GM19193 (cell line): ENCODE data around the gene CPNE8.
A peak's percentile ranks its signal among the peaks of the same experiment; 100 is the strongest.

Source experiments
- POLR2A ChIP-seq: IDR thresholded peaks from 4 replicates; pipeline ENCODE4 v1.6.1; 2011; ENCODE audit not compliant: insufficient read depth, insufficient read length; ENCODE audit errors: extremely low read depth

CPNE8 gene

DNA sequence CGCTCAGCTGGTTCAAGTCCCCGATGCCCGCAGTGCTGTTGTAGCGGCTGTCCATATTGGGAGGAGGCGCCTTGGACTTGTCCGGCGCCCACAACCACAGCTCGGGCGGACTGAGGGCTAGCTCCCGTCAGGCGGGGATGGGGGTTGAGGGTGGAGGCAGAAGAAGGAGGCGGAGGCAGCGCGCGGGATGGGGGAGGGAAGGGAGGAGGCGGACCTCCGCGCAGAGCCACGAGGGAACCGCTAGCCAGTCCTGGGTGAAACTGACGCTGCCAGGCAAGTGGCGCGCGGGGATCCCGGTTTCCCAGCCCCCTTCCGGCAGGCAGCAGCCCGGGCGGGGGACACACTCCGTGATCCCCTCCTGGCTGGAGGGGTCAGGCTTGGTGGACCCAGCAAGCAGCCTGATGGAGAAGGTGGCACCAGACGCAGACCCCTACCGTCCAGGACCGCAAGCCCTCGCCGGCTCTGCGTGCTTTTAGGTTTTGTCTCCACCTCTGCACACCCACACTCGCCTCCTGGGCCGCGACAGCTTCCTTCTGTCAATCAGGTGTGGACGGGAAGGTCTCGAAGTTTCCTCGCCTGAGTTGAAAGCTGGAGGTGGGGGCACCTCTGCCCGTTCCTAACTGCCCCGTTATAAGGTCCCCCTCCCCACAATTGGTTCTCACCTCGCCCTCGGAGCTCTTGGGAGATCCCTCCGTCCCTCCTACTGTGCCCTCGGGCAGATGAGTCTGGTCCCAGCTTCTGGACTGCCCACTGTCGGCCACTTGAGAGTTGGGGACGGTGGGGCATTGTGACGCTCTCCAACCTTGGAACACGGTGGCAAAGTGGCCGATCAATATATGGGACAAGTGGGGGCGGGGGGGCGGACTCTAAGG, at the start of gene CPNE8:
Gene CPNE8 (minus strand): TSS at position 112 of the 872 bp plus-strand sequence. CDS start 57 bp downstream, at position 55.
- TF ChIP-seq POLR2A, result peak; percentile 76

GRCh38 chr12:38954238-38954873, 49.0 kb upstream of the CPNE8 start:
- no peak for TF ChIP-seq POLR2A

DNA sequence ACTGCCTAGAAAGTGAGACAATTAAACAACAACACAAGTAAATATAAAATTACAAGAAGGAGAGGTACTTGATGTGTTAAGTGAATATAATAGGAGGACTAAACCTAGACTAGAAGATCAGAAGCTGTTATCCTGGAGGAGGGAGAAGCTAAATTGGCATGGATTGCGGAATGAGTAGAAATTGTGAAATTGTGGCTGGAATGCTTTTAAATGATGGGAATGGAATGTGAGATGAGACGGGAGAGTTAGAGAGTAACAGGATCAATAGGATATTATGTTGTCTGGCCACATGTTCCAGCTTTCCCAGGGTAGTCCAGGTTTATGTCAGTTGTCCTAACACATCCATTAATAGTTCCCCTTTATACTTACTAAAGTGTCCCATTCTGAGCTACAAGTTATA, 44.0 kb upstream of the CPNE8 start:
- no peak for TF ChIP-seq POLR2A

GRCh38 chr12:38934686-38935085, 29.3 kb upstream of the CPNE8 start:
- TF ChIP-seq POLR2A, result no peak

DNA sequence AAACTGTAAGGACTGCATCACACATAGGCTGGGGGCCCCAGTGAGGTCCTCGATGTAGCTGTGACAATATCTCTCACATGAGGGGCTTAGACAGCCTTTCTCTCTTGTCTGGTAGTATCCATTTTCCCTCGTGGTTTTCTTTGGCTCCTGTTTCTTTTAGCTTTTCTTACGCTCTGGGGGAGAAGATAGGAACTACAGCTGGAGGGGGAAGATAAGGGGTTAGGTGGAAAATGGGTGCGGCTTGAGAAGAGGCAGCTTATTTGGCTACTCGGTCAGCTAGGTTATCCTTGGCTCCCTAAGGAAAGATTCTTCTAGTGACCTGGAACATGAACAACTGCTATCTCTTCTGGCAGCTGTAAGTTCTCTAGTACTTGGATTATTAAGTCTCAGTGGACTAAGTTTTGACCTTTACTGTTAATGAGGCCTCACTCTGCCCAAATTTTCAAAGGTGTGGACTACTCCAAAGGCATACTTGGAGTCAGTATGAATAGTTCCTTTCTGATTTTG, 28.7 kb upstream of the CPNE8 start:
- no peak for TF ChIP-seq POLR2A

DNA sequence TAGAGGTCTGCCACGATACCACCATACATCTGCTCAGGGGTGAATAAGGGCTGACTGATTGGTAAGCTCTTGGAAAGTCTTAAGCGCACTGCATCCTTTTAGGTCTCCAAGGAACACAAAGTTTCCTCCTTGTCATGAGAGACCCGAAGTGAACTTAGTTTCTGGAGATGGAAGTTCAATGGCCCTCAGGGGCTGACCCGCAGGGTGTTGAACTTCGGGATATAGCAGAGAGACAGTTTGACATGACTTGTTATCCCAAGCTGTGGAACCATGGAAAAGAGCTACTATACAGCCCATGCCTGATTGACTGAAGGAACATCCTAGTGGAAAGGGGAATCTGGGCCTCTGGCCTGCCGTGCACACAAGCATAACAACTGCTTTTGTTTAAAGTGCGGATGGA, 26.9 kb upstream of the CPNE8 start:
- TF ChIP-seq POLR2A, result no peak

- no peak for TF ChIP-seq POLR2A
Measured at GRCh38 chr12:38931461-38931860, 26.1 kb upstream of the CPNE8 start.

- TF ChIP-seq POLR2A, result no peak
Measured at GRCh38 chr12:38930990-38931389, 25.6 kb upstream of the CPNE8 start.

GRCh38 chr12:38926501-38926900, 21.1 kb upstream of the CPNE8 start:
- TF ChIP-seq POLR2A, result no peak

GRCh38 chr12:38921025-38921677, 15.8 kb upstream of the CPNE8 start:
- no peak for TF ChIP-seq POLR2A

DNA sequence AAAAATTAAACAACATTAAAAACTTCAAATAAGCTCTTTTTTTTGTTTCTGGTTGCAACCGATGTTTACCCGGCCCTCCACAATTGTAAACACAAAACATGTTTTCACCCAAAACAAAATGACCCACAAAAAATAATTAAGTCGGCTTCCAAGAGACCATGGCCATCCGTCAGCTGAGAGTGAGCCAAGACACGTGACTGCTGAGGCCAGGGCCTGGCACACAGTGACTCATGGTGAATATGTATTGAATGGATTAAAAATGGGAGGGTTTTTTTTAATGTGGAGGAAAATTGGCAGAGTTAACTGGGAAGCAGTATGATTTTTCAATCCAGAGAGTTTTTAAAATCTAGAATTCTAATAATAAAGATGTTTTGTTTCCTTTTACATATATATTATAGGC, 13.8 kb upstream of the CPNE8 start:
- no peak for TF ChIP-seq POLR2A

DNA sequence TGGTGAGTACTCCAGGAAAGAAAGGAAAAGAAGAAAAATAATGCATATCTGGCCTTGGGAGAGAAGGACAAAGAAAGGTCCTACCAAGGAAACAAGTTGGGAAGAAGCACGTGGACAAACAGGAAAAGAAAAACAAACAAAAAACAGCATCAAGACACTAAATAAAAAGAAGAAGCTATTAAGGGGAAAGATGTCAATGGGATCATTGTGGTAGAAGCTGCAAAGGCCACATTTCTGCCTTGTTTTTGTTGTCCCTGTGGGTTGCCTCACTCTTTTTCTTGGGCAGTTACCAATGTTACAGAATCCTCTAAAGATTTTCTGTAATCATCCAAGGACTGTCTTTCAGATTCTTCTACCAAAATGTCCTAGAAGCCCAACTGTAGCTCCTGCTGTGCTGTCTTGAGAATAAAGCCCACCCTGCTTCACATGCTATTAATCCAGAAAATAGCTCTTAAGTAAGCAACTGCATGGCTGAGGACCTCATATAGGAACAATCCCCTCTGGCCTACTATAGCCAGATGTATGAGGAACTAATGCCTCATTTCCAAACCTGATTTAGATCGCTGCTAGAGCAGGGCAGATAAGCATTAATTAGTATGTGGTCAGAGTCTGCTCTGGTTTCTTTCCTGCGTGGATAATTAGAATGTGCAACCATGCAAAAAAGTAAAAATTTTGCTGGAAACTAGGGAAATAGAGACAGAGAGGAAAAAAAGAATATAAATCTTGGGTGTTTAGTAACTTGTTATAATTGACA, 10.2 kb upstream of the CPNE8 start:
- TF ChIP-seq POLR2A, result no peak

DNA sequence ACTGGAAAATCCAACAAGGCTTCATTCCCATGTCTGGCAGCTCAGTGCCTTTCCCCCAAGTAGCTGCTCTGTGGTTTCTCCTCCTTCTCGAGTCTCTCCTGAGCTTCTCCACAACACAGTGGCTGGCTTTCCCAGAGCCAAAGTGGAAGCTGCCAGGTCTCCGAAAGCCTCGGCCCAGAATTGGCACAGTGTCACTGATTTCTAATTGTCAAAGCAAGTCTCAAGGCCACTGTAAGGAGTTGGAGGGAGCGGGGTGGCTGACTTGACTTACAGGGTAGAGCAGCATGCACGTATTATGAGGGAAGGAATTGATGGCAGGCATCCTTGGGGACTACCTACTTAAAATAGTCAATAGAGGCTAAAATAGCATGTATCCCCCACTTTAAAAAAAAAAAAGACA, 6.7 kb upstream of the CPNE8 start:
- no peak for TF ChIP-seq POLR2A

GRCh38 chr12:38911611-38912010, 6.2 kb upstream of the CPNE8 start:
- TF ChIP-seq POLR2A, result no peak
